Muscle of leg (tissue), 16 donors: Measurements from ENCODE around the gene MIS18BP1. TPM values are rescaled to one million over a fixed set of nuclear protein-coding genes. Genes with fewer than 3 reads are reported as not detected.
A peak's percentile ranks its signal among the peaks of the same experiment; 100 is the strongest.
"Not testable (repeated sequence)": the region's sequence is repeated elsewhere in the genome, so short reads cannot be mapped to it uniquely, and the experiment has no call there.

Source experiments
- DNase-seq: peaks from one replicate; pipeline ENCODE4 v3.0.0; 2013
- H3K27ac ChIP-seq: one replicate; pipeline ENCODE4 v1.5.1; 2013; ENCODE audit warnings: mild to moderate bottlenecking, low read length, control low read depth
- H3K27me3 ChIP-seq: one replicate; pipeline ENCODE4 v1.6.1; 2013; ENCODE audit warnings: low read length; ENCODE audit not compliant: control insufficient read depth, insufficient read depth
- H3K36me3 ChIP-seq: one replicate; pipeline ENCODE4 v1.6.1; 2013; ENCODE audit warnings: low read length; ENCODE audit not compliant: control insufficient read depth, insufficient read depth
- H3K4me1 ChIP-seq: one replicate; pipeline ENCODE4 v1.6.1; 2013; ENCODE audit warnings: low read length; ENCODE audit not compliant: control insufficient read depth, insufficient read depth
- H3K4me3 ChIP-seq: one replicate; pipeline ENCODE4 v1.5.1; 2013; ENCODE audit warnings: low read length, control low read depth
- H3K9me3 ChIP-seq: replicated peaks from 2 replicates; pipeline ENCODE4 v1.6.1; 2013; ENCODE audit warnings: low read depth, low read length; ENCODE audit not compliant: control insufficient read depth
- WGBS: methylation state at CpG from one replicate; pipeline ENCODE4 v1.1.5; 2013; ENCODE audit warnings: missing lambda C conversion rate; ENCODE audit not compliant: insufficient coverage; 5-methylcytosine and 5-hydroxymethylcytosine counted together
- long read RNA-seq, 11 donors: transcript quantifications; one replicate each; lab custom pipeline, GENCODE V29; 2026
- polyA plus RNA-seq, 8 donors: library from polyadenylated mRNA; unstranded; fragments of 120-200 nt; gene quantifications; one replicate each; pipeline versions ENCODE4 v1.2.1 to v1.2.3, GENCODE V29; 2013; ENCODE audit warnings: inconsistent platforms in 1 of 8, low replicate concordance in 1 of 8; ENCODE audit not compliant: insufficient read length in 8 of 8, insufficient read depth in 1 of 8
- total RNA-seq: library from RNA; stranded (reverse); fragments of 120-200 nt; gene quantifications from one replicate; pipeline ENCODE4 v1.2.4, GENCODE V29; 2013

MIS18BP1 gene
- total RNA-seq (17.0 TPM), polyA plus RNA-seq (10 to 100 TPM; 16.9 to 25.7 (median 19.4) TPM)
- long read RNA-seq, donor 1, partial matches to known transcripts, result 0 of 4 reads
- long read RNA-seq, donor 1, other reads (novel, unspliced or antisense), result 0 of 4 reads
- long read RNA-seq, donor 2, partial matches to known transcripts, result 0 of 1 reads
- long read RNA-seq, donor 2, other reads (novel, unspliced or antisense), result 0 of 1 reads
- long read RNA-seq, donor 3, full-length matches to known transcripts, result 1 of 1 reads
- long read RNA-seq, donor 3, partial matches to known transcripts, result 0 of 1 reads
- long read RNA-seq, donor 3, other reads (novel, unspliced or antisense), result 0 of 1 reads
- long read RNA-seq, donor 4, result 0 reads
- long read RNA-seq, donor 5, full-length matches to known transcripts, result 11 of 11 reads
- long read RNA-seq, donor 5, partial matches to known transcripts, result 0 of 11 reads
- long read RNA-seq, donor 5, other reads (novel, unspliced or antisense), result 0 of 11 reads
- long read RNA-seq, donor 6, full-length matches to known transcripts, result 9 of 16 reads
- long read RNA-seq, donor 6, partial matches to known transcripts, result 7 of 16 reads
- long read RNA-seq, donor 6, other reads (novel, unspliced or antisense), result 0 of 16 reads
- long read RNA-seq, donor 7, partial matches to known transcripts, result 0 of 1 reads
- long read RNA-seq, donor 7, other reads (novel, unspliced or antisense), result 0 of 1 reads
- long read RNA-seq, donor 8, partial matches to known transcripts, result 0 of 2 reads
- long read RNA-seq, donor 8, other reads (novel, unspliced or antisense), result 0 of 2 reads
- long read RNA-seq, donor 9, full-length matches to known transcripts, result 2 of 2 reads
- long read RNA-seq, donor 9, partial matches to known transcripts, result 0 of 2 reads
- long read RNA-seq, donor 9, other reads (novel, unspliced or antisense), result 0 of 2 reads
- long read RNA-seq, donor 10, partial matches to known transcripts, result 0 of 7 reads
- long read RNA-seq, donor 10, other reads (novel, unspliced or antisense), result 0 of 7 reads
- long read RNA-seq, donor 11, partial matches to known transcripts, result 0 of 4 reads
- long read RNA-seq, donor 11, other reads (novel, unspliced or antisense), result 0 of 4 reads

- H3K4me1 ChIP-seq, result peaks cover 5% of the 10 kb centered on the region
Observed at GRCh38 chr14:45253070-45253753, at the start of gene MIS18BP1. TSS of gene MIS18BP1 (minus strand) at chr14:45253202. CDS start at chr14:45247286, 5,916 bp downstream.

DNA sequence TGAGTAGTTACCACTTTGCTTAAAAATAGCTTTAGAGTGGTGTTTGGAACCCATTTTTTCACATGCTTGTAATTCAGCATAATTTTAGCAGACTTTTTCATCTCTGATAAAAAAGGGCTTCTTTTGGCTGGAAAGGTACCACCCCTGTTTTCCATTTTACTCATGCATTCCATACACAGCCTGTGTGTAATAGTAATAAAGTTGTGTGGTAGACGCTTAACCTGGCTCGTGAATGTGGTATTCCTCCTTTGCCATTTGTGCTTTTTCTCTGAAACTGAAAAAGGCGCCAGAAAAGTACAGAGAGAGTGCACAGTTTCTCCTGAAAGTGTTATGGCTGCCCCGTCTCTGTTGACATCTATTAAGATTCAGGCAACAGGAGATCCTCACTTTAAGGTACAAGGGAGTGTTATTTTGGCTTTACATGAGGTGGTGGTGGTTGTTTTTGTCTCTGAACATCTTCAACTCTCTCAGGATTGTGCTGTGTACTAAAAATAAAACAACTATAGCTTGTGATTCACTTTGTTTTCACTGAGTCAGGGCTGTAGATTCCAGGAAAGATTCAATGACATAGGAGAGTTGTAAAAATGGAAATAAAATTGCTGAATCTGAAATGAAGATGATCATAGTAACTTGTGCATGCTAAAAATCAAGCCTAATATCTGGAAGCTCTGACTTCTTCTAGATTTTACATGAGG lies 45.6 kb upstream of the MIS18BP1 start:
- DNase-seq, result peak; percentile 16
- WGBS, result 72% methylated on average over 3 of the region's 4 CpGs
- Histone ChIP-seq H3K27ac (no peak overlapping the region), H3K36me3 (no peaks in the 10 kb centered on the region), H3K4me3 (no peak overlapping the region), H3K27me3 (no peaks in the 10 kb centered on the region), H3K9me3 (no peaks in the 10 kb centered on the region), H3K4me1 (no peaks in the 10 kb centered on the region)

More at GRCh38 chr14:45253070-45253753, at the start of gene MIS18BP1:
- Histone ChIP-seq H3K36me3 (no peaks in the 10 kb centered on the region), H3K4me3 (peak within 1 kb of the TSS; percentile 84), H3K27ac (peak within 1 kb of the TSS; percentile 98), H3K9me3 (peaks cover 2% of the 10 kb centered on the region), H3K27me3 (no peaks in the 10 kb centered on the region)
- peak; percentile 98 for DNase-seq
- WGBS, result 3% methylated on average over 51 of the region's 61 CpGs

DNA sequence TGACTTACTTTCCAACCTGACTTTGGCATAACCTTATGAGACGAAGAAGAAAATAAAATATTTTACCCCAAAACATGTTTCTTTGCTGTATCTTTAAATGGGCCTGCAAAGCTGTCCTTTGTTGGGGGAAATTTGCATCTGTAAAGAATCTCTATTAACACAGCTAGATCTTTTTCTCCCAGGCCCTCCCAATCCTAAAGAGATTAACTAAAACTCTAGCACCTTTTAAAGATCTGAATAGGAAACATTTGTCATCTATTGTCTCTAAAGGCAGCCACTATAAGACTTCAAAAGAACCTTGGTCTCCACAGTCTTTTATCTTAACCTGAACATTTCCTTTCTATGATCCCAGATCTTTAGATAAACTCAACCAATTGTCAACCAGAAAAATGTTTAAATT lies 41.8 kb upstream of the MIS18BP1 start:
- not testable (repeated sequence) for H3K36me3 ChIP-seq, H3K4me1 ChIP-seq, DNase-seq, H3K27me3 ChIP-seq, H3K9me3 ChIP-seq, H3K27ac ChIP-seq, H3K4me3 ChIP-seq
- no CpG with 5 or more reads among the region's 1 CpG for WGBS

DNA sequence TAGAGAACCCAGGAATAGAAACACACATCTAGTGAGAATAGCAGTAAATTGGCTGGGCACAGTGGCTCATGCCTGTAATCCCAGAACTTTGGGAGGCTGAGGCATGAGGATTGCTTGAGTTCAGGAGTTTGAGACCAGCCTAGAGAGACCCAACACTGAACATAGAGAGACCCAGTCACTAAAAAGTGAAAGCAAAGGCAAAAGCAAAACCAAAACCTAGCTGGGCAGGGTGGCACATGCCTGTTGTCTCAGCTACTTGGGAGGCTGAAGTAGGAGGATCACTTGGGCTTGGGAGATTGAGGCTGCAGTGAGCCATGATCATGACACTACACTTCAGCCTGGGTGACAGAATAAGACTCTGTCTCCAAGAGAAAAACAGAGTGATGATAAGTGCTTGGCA lies 37.5 kb upstream of the MIS18BP1 start:
- no peaks in the 10 kb centered on the region for H3K27me3 ChIP-seq
- no peak for DNase-seq
- H3K27ac ChIP-seq, result no peak overlapping the region
- no peaks in the 10 kb centered on the region for H3K4me1 ChIP-seq
- H3K9me3 ChIP-seq, result no peaks in the 10 kb centered on the region
- no peaks in the 10 kb centered on the region for H3K36me3 ChIP-seq
- no peak overlapping the region for H3K4me3 ChIP-seq

DNA sequence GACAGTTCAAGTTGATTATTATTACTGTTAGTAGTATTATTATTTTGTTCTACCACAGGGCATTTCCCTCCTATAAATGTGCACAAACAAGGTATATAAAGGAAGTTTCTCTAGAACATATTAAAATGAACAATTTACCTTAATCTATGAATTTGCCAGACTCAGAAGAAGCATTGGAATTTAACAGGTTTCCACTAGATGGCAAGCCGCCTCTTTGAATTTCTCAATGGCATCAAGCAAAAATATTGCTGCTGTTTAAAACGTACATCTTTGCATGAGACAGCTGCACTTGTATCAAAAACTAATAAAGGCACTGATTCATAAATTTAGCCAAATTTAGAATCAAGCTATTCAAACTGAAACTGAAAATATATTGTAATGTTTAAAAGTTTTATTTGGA lies 34.6 kb upstream of the MIS18BP1 start:
- WGBS, result 67% methylated on average over 1 of the region's 2 CpGs
- DNase-seq, result no peak

GRCh38 chr14:45284802-45285201 lies 31.8 kb upstream of the MIS18BP1 start:
- H3K27ac ChIP-seq, result no peak overlapping the region
- H3K4me3 ChIP-seq, result no peak overlapping the region
- H3K9me3 ChIP-seq, result peaks cover 3% of the 10 kb centered on the region
- no peaks in the 10 kb centered on the region for H3K27me3 ChIP-seq
- DNase-seq, result no peak
- no peaks in the 10 kb centered on the region for H3K36me3 ChIP-seq
- no CpG with 5 or more reads among the region's 2 CpGs for WGBS
- H3K4me1 ChIP-seq, result no peaks in the 10 kb centered on the region

More for the DNA sequence above, 34.6 kb upstream of the MIS18BP1 start:
- no peak overlapping the region for H3K27ac ChIP-seq
- H3K4me1 ChIP-seq, result no peaks in the 10 kb centered on the region
- no peak overlapping the region for H3K4me3 ChIP-seq
- H3K36me3 ChIP-seq, result no peaks in the 10 kb centered on the region
- H3K27me3 ChIP-seq, result no peaks in the 10 kb centered on the region
- H3K9me3 ChIP-seq, result peaks cover 3% of the 10 kb centered on the region

DNA sequence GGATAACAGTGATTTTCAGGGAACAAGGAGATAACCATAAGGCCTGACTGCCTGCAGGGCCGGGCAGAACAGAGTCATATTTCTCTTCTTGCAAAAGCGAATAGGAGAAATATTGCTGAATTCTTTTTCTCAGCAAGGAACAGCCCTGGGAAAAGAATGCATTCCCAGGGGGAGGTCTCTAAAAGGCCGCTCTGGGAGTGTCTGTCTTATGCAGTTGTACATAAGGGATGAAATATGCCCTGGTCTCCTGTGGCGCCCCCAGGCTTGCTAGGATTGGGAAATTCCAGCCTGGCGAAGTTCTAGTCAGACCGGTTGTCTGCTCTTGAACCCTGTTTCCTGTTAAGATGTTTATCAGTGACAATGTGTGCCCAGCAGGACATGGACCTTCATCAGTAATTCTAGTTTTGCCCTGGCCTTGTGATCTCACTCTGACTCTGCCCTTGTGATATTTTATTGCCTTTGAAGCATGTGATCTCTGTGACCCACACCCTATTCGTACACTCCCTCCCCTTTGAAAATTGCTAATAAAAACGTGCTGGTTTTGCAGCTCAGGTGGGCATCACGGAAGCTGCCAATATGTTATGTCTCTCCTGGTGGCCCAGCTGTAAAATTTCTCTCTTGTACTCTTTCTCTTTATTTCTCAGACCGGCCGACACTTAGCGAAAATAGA lies 28.9 kb upstream of the MIS18BP1 start:
- H3K36me3 ChIP-seq, DNase-seq, H3K27ac ChIP-seq, H3K27me3 ChIP-seq, H3K4me3 ChIP-seq, H3K9me3 ChIP-seq, H3K4me1 ChIP-seq: not testable (repeated sequence)
- 81% methylated on average over 5 of the region's 12 CpGs for WGBS

GRCh38 chr14:45271858-45272537 lies 19.0 kb upstream of the MIS18BP1 start:
- Histone ChIP-seq H3K4me3 (no peak overlapping the region), H3K9me3 (no peaks in the 10 kb centered on the region), H3K27ac (no peak overlapping the region), H3K27me3 (no peaks in the 10 kb centered on the region), H3K4me1 (peaks cover 4% of the 10 kb centered on the region), H3K36me3 (no peaks in the 10 kb centered on the region)
- DNase-seq, result no peak
- WGBS, result no CpG with 5 or more reads among the region's 6 CpGs
